ENCODE measurements around the gene KLHDC4. TPM values are rescaled to one million over a fixed set of nuclear protein-coding genes. Genes with fewer than 3 reads are reported as not detected.

Gene KLHDC4
- total RNA-seq, 1 experiment from 2014 or later, result 28.7 TPM

- no peak for DNase-seq (ENCODE audit: low read depth)
Observed at GRCh38 chr16:87701505-87701921, 64.3 kb downstream of the KLHDC4 start.

DNA sequence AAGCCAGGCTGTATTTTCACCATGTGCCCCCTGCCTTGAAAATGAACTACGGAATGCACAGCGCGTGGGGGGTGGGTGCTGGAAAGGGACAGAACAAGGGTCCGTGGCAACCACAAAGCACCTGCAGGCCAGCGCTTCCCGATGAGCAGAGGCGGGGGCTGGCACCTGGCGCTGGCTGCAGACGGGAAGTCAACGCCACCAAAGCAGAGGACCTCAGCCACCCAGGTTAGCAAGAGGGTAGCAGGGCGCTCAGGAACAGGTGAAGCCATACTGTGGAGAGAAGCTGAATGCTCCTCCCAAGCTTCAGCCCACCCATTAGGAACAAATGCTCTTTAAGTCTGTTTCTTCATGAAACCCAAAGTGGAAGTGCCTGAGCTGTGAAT, 64.7 kb downstream of the KLHDC4 start:
- DNase-seq (ENCODE audit: low read depth), result no peak

GRCh38 chr16:87700406-87701077, 65.2 kb downstream of the KLHDC4 start:
- DNase-seq (ENCODE audit: low read depth), result no peak

- no peak for DNase-seq (ENCODE audit: low read depth)
Observed at GRCh38 chr16:87698676-87699199, 67.0 kb downstream of the KLHDC4 start.

GRCh38 chr16:87698241-87698640, 67.5 kb downstream of the KLHDC4 start:
- DNase-seq (ENCODE audit: low read depth), result no peak

DNA sequence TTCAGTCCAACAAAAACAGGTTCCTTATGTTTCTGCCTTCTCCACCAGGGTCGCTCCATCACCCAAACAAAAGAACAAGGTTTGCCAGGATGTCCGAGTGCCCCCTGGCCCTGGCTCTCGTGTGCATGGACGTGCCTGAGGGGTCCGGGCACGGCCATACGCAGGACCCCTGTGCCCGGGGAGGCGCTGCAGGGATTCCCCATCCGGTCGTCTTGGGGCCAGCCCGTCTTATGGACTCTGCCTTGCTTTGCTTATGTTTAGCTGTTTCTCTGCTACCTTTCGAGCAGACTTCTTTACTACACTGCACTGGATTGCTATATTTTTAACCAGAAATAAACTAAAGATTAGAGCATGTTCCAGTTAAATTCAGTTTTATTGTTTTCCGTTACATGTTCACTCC, 68.0 kb downstream of the KLHDC4 start:
- DNase-seq (ENCODE audit: low read depth), result no peak

GRCh38 chr16:87697256-87697655, 68.5 kb downstream of the KLHDC4 start:
- no peak for DNase-seq (ENCODE audit: low read depth)

DNA sequence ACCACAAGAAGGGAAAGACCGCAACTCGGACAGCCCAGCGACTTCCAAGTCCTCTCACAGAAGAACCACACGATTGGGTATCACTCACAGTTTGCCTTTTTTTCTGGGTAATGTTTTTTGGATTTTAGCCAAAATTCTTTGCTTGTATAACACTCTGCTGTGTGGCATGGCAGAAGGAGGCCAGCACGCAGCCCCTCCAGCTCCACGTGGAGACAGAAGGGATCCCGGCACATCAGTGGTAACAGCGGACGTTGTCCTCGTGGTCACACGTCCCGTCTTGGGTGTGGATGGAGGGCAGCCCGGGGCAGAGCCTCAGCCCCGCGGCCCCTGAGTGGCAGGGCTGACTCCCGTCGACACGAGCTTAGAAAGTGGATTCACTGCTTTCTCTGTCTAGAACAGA, 69.1 kb downstream of the KLHDC4 start:
- DNase-seq (ENCODE audit: low read depth), result no peak

- DNase-seq (ENCODE audit: low read depth), result no peak
Observed at GRCh38 chr16:87695534-87695933, 70.3 kb downstream of the KLHDC4 start.

DNA sequence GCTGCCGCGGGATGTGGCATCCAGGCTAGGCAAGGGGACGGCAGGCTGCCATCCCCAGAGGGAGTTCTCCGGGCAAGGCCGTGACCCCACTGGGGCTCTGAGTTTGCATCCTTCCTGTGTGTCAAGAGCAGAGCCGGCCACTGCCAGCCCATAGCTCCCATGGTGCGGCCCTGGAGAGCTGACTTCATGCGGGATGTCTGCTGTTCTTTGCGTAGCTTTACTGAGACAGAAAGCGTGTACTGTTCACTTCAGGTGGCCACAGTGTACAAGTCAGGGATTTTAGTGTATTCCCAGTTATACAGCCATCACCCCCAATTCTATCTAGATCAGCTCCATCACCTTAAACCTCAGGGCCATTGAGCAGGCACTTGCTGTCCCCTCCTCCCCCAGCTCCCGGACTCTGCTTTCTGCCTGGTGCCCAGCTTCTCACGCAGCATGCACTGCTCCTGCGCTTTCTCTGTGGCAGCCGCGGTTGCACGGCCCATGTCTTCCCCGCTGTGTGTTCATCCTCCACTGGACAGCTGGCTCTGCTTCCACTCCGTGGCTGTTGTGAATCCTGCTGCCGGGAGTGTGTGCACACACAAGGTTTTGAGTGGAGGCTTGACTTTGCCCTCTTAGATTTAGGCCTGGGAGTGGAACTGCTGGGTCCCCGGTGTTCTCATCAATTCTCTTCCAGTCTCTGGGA, 71.2 kb downstream of the KLHDC4 start:
- DNase-seq (ENCODE audit: low read depth), result no peak

DNA sequence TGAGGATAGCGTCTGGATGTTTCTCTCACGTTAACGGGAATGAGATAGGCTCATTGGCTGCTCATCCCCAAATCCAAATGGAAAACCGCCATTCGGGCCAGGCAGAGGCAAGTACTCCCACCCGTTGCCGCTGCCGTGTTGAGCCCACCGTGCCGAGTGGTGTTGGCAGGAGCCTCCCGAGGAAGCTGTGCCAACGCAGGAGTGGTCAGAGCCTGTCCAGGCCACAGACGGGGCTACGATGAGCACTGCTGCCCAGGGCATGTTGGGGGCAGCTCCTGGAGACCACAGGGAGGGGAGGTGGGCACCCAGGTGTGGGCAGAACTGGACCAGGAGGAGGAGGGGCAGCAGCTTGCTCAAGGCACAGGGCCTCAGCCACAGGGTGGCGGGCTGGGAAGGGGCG, 72.0 kb downstream of the KLHDC4 start:
- no peak for DNase-seq (ENCODE audit: low read depth)

- no peak for DNase-seq (ENCODE audit: low read depth)
Observed at GRCh38 chr16:87692756-87693155, 73.0 kb downstream of the KLHDC4 start.

DNA sequence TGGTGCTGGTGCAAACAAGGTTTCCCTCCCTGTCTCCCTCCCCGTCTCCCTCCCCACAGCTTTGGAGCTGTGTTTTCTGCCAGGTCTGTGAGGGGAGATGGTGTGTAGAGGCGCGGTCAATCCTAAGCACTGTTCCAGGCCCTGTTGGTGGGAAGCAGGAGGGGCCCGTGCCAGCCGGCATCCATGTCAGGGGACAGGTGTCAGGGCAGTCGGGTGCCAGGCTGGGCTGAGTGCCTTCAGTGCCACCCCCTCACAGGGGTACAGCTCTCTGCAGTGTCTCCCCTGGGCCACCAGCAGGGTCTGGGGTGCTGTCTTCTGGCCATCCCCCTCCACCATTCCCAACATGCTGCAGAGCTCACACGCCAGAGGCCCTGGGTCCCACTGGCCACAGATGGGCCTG, 73.6 kb downstream of the KLHDC4 start:
- DNase-seq (ENCODE audit: low read depth), result no peak

GRCh38 chr16:87691686-87692079, 74.1 kb downstream of the KLHDC4 start:
- no peak for DNase-seq (ENCODE audit: low read depth)

GRCh38 chr16:87690911-87691685, 74.7 kb downstream of the KLHDC4 start:
- DNase-seq (ENCODE audit: low read depth), result no peak

DNA sequence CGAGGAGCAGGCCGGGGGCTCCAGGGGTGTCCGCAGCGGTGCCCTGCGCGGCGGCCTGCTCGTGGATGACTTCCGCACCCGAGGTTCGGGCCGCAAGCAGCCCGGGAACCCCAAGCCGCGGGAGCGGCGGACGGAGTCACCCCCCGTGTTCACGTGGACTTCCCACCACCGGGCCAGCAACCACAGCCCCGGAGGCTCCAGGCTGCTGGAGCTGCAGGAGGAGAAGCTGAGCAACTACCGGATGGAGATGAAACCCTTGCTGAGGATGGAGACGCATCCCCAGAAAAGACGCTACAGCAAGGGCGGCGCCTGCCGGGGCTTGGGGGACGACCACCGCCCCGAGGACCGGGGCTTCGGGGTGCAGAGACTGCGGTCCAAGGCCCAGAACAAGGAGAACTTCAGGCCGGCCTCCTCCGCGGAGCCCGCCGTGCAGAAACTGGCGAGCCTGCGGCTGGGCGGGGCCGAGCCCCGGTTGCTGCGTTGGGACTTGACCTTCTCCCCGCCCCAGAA, 75.8 kb downstream of the KLHDC4 start:
- DNase-seq (ENCODE audit: low read depth), result no peak

DNA sequence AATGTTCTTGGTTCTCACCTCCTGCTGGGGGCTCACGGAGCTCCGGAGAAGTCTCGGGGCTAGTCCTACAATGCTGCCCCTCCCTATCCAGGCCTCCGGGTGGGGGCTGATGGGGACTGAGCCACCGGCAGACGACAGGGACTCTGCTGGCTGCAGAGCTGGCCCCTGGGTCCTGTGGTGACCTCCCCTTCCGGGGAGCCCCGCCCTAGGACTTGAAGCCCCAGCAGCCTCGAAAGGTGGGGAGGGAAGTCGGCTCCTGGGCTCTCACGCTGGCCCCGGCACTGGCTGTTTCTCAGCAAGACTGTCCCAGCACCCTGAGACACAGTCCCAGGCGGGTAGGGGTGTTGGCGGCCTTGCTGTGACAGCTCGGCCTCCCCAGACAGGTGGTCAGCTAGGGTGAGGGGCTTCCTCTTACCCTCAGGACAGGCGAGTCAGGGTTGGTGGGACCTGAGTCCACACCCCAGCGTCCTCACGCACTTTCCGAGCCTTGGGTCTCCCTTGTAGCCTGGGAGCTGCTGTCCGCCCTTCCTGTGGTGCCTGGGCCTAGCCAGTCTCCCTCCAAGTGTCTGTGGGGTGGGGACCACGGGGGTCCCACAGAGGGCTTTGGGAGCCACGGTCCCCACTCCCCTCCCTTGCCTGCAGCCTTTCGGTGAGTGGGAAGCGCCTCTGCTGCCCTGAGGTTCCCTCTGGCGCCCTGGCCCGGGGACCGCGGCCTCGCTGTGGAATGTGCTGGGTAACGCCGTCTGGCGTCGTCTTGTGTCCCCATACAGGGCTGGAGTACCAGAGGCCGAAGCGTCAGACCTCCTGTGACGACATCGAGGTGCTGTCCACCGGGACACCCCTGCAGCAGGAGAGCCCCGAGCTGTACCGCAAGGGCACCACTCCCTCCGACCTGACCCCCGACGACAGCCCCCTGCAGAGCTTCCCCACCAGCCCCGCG, 76.6 kb downstream of the KLHDC4 start:
- no peak for DNase-seq (ENCODE audit: low read depth)

- no peak for DNase-seq (ENCODE audit: low read depth)
Observed at GRCh38 chr16:87687998-87688529, 77.7 kb downstream of the KLHDC4 start.

DNA sequence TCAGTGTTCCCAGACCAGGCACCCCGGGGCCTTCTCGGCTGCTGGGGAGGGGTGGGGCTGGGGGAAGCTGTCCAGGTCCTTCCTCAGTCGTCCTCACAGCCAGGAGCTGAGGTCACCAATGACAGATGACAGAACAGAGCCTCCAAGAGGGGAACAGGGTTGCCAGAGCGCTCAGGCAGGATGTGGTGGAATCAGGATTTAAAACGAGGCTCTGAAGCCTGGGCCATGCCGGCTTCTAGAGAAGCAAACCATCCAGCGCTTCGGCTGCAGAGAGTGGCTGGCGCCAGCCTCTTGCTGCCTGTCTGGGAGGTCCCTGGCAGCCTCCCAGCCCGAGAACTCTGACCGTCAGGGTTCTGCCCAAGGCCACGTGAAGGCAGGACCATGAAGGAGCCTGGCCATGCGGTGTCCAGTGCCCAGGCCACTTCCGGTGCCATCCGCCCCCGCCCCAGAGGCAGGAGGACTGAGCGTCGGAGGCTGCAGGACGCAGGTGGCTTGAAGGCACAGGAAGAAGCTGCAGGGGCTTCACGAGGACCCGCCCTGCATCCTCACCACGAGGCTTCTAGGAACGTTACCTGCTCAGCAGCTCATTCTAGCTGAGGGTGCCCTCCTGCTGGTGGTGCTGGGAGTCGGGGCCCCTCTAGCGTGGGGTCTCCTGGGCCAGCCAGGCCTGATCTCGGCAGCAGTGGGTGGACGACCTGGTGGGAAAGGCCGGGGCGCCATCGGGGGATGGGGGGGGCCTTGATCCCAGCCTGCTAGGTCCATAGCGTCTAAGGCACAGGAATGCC, 78.5 kb downstream of the KLHDC4 start:
- DNase-seq (ENCODE audit: low read depth), result peak; percentile 28

GRCh38 chr16:87686697-87687096, 79.1 kb downstream of the KLHDC4 start:
- no peak for DNase-seq (ENCODE audit: low read depth)

All from HT1080 (cell line).